Stomach (tissue), 9 donors: ENCODE data around the gene TAPT1. TPM values are rescaled to one million over a fixed set of nuclear protein-coding genes. Genes with fewer than 3 reads are reported as not detected.

ENCODE experiments used
- DNase-seq, 2 donors: peaks; one replicate each; pipeline versions ENCODE4 v3.0.0 to v3.0.0-alpha.2; 2013 to 2019
- H3K27ac ChIP-seq, 5 donors: fragments of 200-600 bp in 4 of 5; sonication (generic) in 4 of 5; one replicate each; pipeline ENCODE4 v1.5.1; 2013 to 2019; ENCODE audit warnings: mild to moderate bottlenecking in 1 of 5, moderate library complexity in 1 of 5
- H3K27me3 ChIP-seq, 3 donors: fragments of 200-600 bp; sonication (generic); one replicate each; pipeline ENCODE4 v1.5.1; 2017 to 2019; ENCODE audit warnings: mixed run types in 1 of 3
- H3K36me3 ChIP-seq, 4 donors: fragments of 200-600 bp; sonication (generic); 1 replicate in 3 of 4; 2 replicates in 1 of 4; pipeline ENCODE4 v1.5.1; 2016 to 2019
- H3K4me1 ChIP-seq, 4 donors: fragments of 200-600 bp; sonication (generic); one replicate each; pipeline ENCODE4 v1.5.1; 2016 to 2019
- H3K4me3 ChIP-seq, 4 donors: fragments of 200-600 bp; sonication (generic) in 3 of 4; one replicate each; pipeline ENCODE4 v1.5.1; 2016 to 2019; ENCODE audit warnings: mild to moderate bottlenecking in 1 of 4
- H3K9me3 ChIP-seq, 4 donors: fragments of 200-600 bp; sonication (generic); one replicate each; pipeline ENCODE4 v1.5.1; 2016 to 2019
- EP300 ChIP-seq: sonication (generic); formaldehyde crosslinking; IDR thresholded peaks from one replicate; pipeline ENCODE4 v1.6.1; 2017; ENCODE audit warnings: antibody characterized with exemption
- POLR2A ChIP-seq, 4 donors: fragments of 450-650 bp; IDR thresholded peaks; one replicate each; pipeline ENCODE4 v1.6.1; 2016; ENCODE audit warnings: antibody characterized with exemption in 4 of 4, control low read depth in 2 of 4, mild to moderate bottlenecking in 1 of 4, moderate library complexity in 1 of 4
- POLR2AphosphoS5 ChIP-seq, 3 donors: sonication (generic); formaldehyde crosslinking; IDR thresholded peaks; one replicate each; pipeline ENCODE4 v1.6.1; 2016; ENCODE audit warnings: antibody characterized with exemption in 3 of 3
- WGBS, 5 donors: extraction: QIAGEN DNeasy Blood & Tissue Kit in 3 of 5; methylation state at CpG; one replicate each; pipeline versions ENCODE4 v1.1.5 to v1.1.7; 2013 to 2018; 5-methylcytosine and 5-hydroxymethylcytosine counted together
- intact Hi-C: fragments of 100-400 bp; cut with DNase I; formaldehyde crosslinking; loops from one replicate; pipeline ENCODE4 v1.15.1; 2023; ENCODE audit warnings: low total_unique reads
- polyA plus RNA-seq, 3 donors: library from polyadenylated mRNA; stranded (reverse); fragments of 200-250 nt; gene quantifications; one replicate each; pipeline ENCODE4 v1.2.3, GENCODE V29; 2013
- total RNA-seq, 5 donors: library from RNA; depleted of rRNA; stranded (reverse); fragments of >200 nt; gene quantifications; one replicate each; pipeline versions ENCODE4 v1.1.0 to v1.2.3, GENCODE V29; 2014 to 2016
- TF ChIP-seq, protein P1 (sequence below), 7 experiments: fragments of 450-650 bp in 4 of 7; fragments of 200-600 bp in 3 of 7; sonication (generic) in 3 of 7; IDR thresholded peaks; one replicate each; pipeline ENCODE4 v1.5.1; 2016 to 2019; ENCODE audit warnings: antibody characterized with exemption in 7 of 7, control low read depth in 2 of 7, mild to moderate bottlenecking in 1 of 7
- donor health status: healthy with polysubstance abuse.
- donor health status: Bipolar disorder and iron deficiency.
- donor health status: healthy.

TAPT1 gene
- total and polyA plus RNA-seq, 8 donors = 5.9 to 97.8 (median 13.7) TPM

DNA sequence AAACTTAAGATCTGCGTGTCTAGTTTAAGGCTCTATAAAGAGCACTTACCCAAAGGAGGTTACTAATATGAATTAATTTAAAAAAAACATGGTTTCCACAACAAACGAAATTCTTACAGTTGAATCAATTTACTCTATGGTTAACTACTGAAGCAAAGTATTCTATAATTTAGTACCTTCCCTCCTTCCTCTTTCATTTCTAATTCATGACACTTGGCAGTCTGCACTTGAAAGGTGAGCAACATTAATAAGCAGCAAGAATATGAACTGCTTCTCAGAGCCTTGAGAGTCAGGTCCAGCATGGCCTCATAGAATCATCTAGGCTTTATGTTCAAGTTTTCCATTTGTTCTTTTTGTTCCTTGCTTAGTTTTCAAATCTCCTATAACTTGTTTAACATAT, 42.7 kb downstream of the TAPT1 start:
- intact Hi-C loops = no loop called here
- Histone ChIP-seq H3K4me3 (no peak overlapping the region), H3K9me3 (no peaks in the 10 kb centered on the region), H3K27me3 (no peaks in the 10 kb centered on the region), H3K36me3 (peaks cover 14 to 64% (median 59%) of the 10 kb centered on the region in 4 donors), H3K27ac (no peak overlapping the region), H3K4me1 (no peaks in the 10 kb centered on the region)
- TF ChIP-seq EP300 (no peak), POLR2AphosphoS5 (IDR thresholded peaks at IDR 0.05) (no peak), POLR2A (IDR thresholded peaks at IDR 0.05) (no peak)
- TF ChIP-seq, protein P1, sequence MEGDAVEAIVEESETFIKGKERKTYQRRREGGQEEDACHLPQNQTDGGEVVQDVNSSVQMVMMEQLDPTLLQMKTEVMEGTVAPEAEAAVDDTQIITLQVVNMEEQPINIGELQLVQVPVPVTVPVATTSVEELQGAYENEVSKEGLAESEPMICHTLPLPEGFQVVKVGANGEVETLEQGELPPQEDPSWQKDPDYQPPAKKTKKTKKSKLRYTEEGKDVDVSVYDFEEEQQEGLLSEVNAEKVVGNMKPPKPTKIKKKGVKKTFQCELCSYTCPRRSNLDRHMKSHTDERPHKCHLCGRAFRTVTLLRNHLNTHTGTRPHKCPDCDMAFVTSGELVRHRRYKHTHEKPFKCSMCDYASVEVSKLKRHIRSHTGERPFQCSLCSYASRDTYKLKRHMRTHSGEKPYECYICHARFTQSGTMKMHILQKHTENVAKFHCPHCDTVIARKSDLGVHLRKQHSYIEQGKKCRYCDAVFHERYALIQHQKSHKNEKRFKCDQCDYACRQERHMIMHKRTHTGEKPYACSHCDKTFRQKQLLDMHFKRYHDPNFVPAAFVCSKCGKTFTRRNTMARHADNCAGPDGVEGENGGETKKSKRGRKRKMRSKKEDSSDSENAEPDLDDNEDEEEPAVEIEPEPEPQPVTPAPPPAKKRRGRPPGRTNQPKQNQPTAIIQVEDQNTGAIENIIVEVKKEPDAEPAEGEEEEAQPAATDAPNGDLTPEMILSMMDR (IDR thresholded peaks at IDR 0.05) = no peak
- no peak for DNase-seq
- WGBS, 5 donors = 86 to 92% (median 89%) methylated on average over 2 of the region's 2 CpGs

DNA sequence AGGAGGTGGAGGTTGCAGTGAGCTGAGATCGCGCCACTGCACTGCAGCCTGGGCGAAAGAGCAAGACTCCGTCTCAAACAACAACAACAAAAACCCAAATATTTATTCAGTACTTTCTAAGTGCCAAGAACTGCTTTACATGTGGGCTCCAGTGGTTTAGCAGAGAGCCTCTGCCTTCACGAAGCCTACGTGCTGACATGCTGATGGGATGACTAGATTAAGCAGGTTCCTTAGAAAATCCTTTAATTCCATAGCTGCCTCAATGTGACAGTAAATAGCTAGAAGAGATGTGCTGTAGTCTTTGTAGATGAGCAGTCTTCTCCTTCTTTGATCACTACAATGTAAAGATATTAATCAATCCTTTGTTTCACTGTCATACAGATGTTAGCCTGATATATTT, 49.6 kb downstream of the TAPT1 start:
- TF ChIP-seq EP300 (no peak), POLR2A (IDR thresholded peaks at IDR 0.05) (no peak), POLR2AphosphoS5 (IDR thresholded peaks at IDR 0.05) (no peak)
- TF ChIP-seq, protein P1 (IDR thresholded peaks at IDR 0.05) = no peak
- Histone ChIP-seq H3K4me3 (no peak overlapping the region), H3K9me3 (no peaks in the 10 kb centered on the region), H3K27ac (no peak overlapping the region), H3K4me1 (peaks cover 0 to 9% (median 0%) of the 10 kb centered on the region in 4 donors), H3K36me3 (peaks cover 9 to 76% (median 70%) of the 10 kb centered on the region in 4 donors), H3K27me3 (no peaks in the 10 kb centered on the region)
- intact Hi-C loops = no loop called here
- no peak for DNase-seq
- WGBS, 5 donors = 79 to 93% (median 88%) methylated on average over 6 of the region's 6 CpGs

DNA sequence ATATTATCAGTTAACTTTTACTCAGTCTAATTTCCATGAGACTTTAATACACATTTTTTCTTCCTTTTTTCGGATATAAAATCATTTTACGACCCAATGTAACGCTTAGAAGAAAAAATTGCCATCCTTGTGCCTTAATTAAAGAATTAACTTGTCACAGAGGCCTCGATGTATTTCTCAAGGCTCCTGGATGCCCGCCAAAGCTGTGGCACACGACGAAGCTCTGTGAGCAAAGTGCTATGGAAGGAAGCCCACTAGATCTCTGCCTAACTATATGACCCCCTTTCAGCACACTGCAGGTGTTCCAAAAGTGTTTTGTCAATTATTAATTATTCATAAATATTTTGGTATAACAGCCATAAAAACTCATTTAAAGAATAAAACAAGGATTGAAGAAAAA, 54.4 kb downstream of the TAPT1 start:
- H3K4me1 ChIP-seq = peaks cover 0 to 12% (median 0%) of the 10 kb centered on the region in 4 donors
- peaks cover 19 to 92% (median 78%) of the 10 kb centered on the region in 4 donors for H3K36me3 ChIP-seq
- WGBS, 5 donors = 62 to 69% (median 65%) methylated on average over 7 of the region's 7 CpGs
- H3K27ac ChIP-seq = no peak overlapping the region
- no peak for DNase-seq
- no peaks in the 10 kb centered on the region for H3K27me3 ChIP-seq
- TF ChIP-seq POLR2AphosphoS5 (IDR thresholded peaks at IDR 0.05) (no peak), EP300 (no peak), POLR2A (IDR thresholded peaks at IDR 0.05) (no peak)
- TF ChIP-seq, protein P1 (IDR thresholded peaks at IDR 0.05) = no peak
- intact Hi-C loops = no loop called here
- H3K4me3 ChIP-seq = no peak overlapping the region
- H3K9me3 ChIP-seq = no peaks in the 10 kb centered on the region

DNA sequence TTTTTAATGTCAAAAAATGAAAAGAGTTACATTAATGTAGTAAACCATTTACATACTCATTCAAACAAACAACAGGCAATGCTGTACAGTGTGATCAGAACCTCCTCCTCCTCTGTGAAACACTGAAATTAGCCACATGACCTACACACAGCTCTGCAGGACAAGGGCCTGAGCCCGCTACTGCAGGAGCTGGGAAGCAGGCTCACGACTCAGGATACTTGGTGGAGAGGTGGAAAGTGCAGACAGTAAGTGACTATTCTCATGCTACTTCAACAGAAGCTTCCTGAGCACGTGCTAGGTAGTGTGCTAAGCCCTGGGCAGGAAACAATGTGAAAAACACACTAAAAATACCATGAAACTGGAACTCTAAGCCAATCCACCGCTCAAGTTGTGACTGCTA, 56.8 kb downstream of the TAPT1 start:
- TF ChIP-seq EP300 = no peak
- TF ChIP-seq POLR2AphosphoS5 (IDR thresholded peaks at IDR 0.05) = no peak
- TF ChIP-seq, protein P1 (IDR thresholded peaks at IDR 0.05) = no peak
- no peak for TF ChIP-seq POLR2A (IDR thresholded peaks at IDR 0.05)
- Histone ChIP-seq H3K36me3 (peaks cover 32 to 96% (median 91%) of the 10 kb centered on the region in 4 donors), H3K27ac (no peak overlapping the region), H3K4me1 (peaks cover 0 to 7% (median 0%) of the 10 kb centered on the region in 4 donors), H3K4me3 (no peak overlapping the region), H3K9me3 (no peaks in the 10 kb centered on the region), H3K27me3 (no peaks in the 10 kb centered on the region)
- peak in 1 of 2 donors; percentile 23 for DNase-seq
- WGBS, 5 donors = 67 to 76% (median 75%) methylated on average over 4 of the region's 4 CpGs
- intact Hi-C loops = no loop called here
